Endothelial cell of umbilical vein (primary cell): ENCODE results near the gene SYNPR.

Source experiments
- CTCF ChIP-seq, 2 donors: IDR thresholded peaks; 1 replicate in 1 of 2; 2 replicates in 1 of 2; pipeline ENCODE4 v1.5.1; 2011; ENCODE audit warnings: low read length in 2 of 2, mild to moderate bottlenecking in 2 of 2, moderate library complexity in 2 of 2, control low read depth in 1 of 2, inconsistent platforms in 1 of 2, low read depth in 1 of 2; ENCODE audit not compliant: insufficient read depth in 1 of 2; ENCODE audit errors: extremely low read depth in 1 of 2
- EZH2 ChIP-seq: IDR thresholded peaks from 2 replicates; pipeline ENCODE4 v1.6.1; 2012; ENCODE audit warnings: borderline replicate concordance, low read depth, mild to moderate bottlenecking, moderate library complexity, low read length, inconsistent platforms; ENCODE audit not compliant: severe bottlenecking
- FOS ChIP-seq: IDR thresholded peaks from 2 replicates; pipeline ENCODE4 v1.6.1; 2011; ENCODE audit warnings: mild to moderate bottlenecking, low read length, moderate library complexity, borderline replicate concordance; ENCODE audit not compliant: insufficient read depth
- GATA2 ChIP-seq: IDR thresholded peaks from 2 replicates; pipeline ENCODE4 v1.7.0; 2011; ENCODE audit warnings: low read depth, mild to moderate bottlenecking, moderate library complexity, mixed read lengths, low read length; ENCODE audit not compliant: insufficient read length, insufficient read depth
- JUN ChIP-seq: IDR thresholded peaks from 2 replicates; pipeline ENCODE4 v1.6.1; 2011; ENCODE audit warnings: borderline replicate concordance, low read depth; ENCODE audit not compliant: insufficient read length, insufficient read depth
- MAX ChIP-seq: IDR thresholded peaks from 2 replicates; pipeline ENCODE4 v1.6.1; 2011; ENCODE audit not compliant: insufficient read depth, insufficient read length
- MYC ChIP-seq: IDR thresholded peaks from one replicate; pipeline ENCODE4 v1.6.1; 2011; ENCODE audit warnings: mild to moderate bottlenecking, low read depth, low read length
- POLR2A ChIP-seq: IDR thresholded peaks from 2 replicates; pipeline ENCODE4 v1.6.1; 2012; ENCODE audit warnings: low read depth, mild to moderate bottlenecking, control low read depth, low read length
- POLR2AphosphoS5 ChIP-seq: IDR thresholded peaks from 2 replicates; pipeline ENCODE4 v1.6.1; 2012; ENCODE audit warnings: low read depth, mild to moderate bottlenecking, control low read depth, low read length, moderate library complexity; ENCODE audit not compliant: insufficient read depth

- TF ChIP-seq POLR2AphosphoS5: no peak
- no peak for TF ChIP-seq CTCF (IDR thresholded peaks at IDR 0.05; ENCODE audit: extremely low read depth in 1 of 2, insufficient read depth in 1 of 2, low read depth in 1 of 2, low read length in 2 of 2)
- no peak for TF ChIP-seq EZH2
- TF ChIP-seq MAX: no peak
- TF ChIP-seq POLR2A: no peak
- TF ChIP-seq FOS: no peak
- TF ChIP-seq JUN: no peak
- no peak for TF ChIP-seq MYC
- no peak for TF ChIP-seq GATA2
Measured at GRCh38 chr3:63563572-63563971, 285.5 kb downstream of the SYNPR start.
